ENCODE data around the gene LAMC3.

DNA sequence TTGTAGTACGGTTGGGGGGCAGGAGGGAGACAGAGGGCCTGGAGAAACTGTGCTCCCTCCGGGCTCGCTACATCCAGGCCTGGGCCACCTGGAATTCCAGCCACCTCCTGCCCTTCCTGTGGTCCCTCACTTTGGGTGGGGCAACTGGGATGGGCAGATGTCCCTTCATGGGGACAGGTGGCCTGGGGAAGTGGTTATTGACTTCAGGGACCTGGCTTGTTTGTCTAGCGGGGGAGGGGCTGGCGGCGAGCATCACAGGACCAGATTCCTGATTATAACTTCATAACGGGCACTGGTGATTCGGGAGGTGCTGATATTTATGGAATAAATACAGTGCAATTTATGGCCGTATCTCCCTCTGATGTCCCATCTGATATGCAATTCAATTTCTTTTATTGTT is 20.1 kb upstream of the LAMC3 start:
- TF ChIP-seq, protein P1, sequence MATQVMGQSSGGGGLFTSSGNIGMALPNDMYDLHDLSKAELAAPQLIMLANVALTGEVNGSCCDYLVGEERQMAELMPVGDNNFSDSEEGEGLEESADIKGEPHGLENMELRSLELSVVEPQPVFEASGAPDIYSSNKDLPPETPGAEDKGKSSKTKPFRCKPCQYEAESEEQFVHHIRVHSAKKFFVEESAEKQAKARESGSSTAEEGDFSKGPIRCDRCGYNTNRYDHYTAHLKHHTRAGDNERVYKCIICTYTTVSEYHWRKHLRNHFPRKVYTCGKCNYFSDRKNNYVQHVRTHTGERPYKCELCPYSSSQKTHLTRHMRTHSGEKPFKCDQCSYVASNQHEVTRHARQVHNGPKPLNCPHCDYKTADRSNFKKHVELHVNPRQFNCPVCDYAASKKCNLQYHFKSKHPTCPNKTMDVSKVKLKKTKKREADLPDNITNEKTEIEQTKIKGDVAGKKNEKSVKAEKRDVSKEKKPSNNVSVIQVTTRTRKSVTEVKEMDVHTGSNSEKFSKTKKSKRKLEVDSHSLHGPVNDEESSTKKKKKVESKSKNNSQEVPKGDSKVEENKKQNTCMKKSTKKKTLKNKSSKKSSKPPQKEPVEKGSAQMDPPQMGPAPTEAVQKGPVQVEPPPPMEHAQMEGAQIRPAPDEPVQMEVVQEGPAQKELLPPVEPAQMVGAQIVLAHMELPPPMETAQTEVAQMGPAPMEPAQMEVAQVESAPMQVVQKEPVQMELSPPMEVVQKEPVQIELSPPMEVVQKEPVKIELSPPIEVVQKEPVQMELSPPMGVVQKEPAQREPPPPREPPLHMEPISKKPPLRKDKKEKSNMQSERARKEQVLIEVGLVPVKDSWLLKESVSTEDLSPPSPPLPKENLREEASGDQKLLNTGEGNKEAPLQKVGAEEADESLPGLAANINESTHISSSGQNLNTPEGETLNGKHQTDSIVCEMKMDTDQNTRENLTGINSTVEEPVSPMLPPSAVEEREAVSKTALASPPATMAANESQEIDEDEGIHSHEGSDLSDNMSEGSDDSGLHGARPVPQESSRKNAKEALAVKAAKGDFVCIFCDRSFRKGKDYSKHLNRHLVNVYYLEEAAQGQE (IDR thresholded peaks at IDR 0.05; ENCODE audit: low read depth, low read length) = no peak
- TF ChIP-seq, protein P2, sequence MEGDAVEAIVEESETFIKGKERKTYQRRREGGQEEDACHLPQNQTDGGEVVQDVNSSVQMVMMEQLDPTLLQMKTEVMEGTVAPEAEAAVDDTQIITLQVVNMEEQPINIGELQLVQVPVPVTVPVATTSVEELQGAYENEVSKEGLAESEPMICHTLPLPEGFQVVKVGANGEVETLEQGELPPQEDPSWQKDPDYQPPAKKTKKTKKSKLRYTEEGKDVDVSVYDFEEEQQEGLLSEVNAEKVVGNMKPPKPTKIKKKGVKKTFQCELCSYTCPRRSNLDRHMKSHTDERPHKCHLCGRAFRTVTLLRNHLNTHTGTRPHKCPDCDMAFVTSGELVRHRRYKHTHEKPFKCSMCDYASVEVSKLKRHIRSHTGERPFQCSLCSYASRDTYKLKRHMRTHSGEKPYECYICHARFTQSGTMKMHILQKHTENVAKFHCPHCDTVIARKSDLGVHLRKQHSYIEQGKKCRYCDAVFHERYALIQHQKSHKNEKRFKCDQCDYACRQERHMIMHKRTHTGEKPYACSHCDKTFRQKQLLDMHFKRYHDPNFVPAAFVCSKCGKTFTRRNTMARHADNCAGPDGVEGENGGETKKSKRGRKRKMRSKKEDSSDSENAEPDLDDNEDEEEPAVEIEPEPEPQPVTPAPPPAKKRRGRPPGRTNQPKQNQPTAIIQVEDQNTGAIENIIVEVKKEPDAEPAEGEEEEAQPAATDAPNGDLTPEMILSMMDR (IDR thresholded peaks at IDR 0.05) = no peak
- TF ChIP-seq, protein P3, sequence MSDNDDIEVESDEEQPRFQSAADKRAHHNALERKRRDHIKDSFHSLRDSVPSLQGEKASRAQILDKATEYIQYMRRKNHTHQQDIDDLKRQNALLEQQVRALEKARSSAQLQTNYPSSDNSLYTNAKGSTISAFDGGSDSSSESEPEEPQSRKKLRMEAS (IDR thresholded peaks at IDR 0.05; ENCODE audit: low read depth) = no peak
- no peak for TF ChIP-seq SIN3A (IDR thresholded peaks at IDR 0.05; ENCODE audit: borderline replicate concordance, low read depth, low read length)
- TF ChIP-seq JUND (IDR thresholded peaks at IDR 0.05) = no peak
- no peak for TF ChIP-seq FOXM1 (IDR thresholded peaks at IDR 0.05; ENCODE audit: low read depth)
- TF ChIP-seq TAF1 (IDR thresholded peaks at IDR 0.05; ENCODE audit: borderline replicate concordance, low read depth, low read length) = no peak
- TF ChIP-seq NFIC (IDR thresholded peaks at IDR 0.05; ENCODE audit: borderline replicate concordance) = no peak
- no peak for TF ChIP-seq CHD2 (IDR thresholded peaks at IDR 0.05; ENCODE audit: low read length, partially characterized antibody)
- TF ChIP-seq, protein P4, sequence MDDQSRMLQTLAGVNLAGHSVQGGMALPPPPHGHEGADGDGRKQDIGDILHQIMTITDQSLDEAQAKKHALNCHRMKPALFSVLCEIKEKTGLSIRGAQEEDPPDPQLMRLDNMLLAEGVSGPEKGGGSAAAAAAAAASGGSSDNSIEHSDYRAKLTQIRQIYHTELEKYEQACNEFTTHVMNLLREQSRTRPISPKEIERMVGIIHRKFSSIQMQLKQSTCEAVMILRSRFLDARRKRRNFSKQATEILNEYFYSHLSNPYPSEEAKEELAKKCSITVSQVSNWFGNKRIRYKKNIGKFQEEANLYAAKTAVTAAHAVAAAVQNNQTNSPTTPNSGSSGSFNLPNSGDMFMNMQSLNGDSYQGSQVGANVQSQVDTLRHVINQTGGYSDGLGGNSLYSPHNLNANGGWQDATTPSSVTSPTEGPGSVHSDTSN (IDR thresholded peaks at IDR 0.05) = no peak
- TF ChIP-seq ELF1 (IDR thresholded peaks at IDR 0.05) = no peak
- TF ChIP-seq NRF1 (IDR thresholded peaks at IDR 0.05; ENCODE audit: low read depth, low read length) = no peak

Data from SK-N-SH (cell line).